Stimulated activated naive CD4-positive, alpha-beta T cell (primary cell): Measurements from ENCODE around the gene EEF1A2.
A peak's percentile ranks its signal among the peaks of the same experiment; 100 is the strongest.

ENCODE experiments used
- DNase-seq, 6 experiments: peaks; one replicate each; lab custom pipeline; 2025; lab: John Stamatoyannopoulos, UW

Gene EEF1A2

GRCh38 chr20:63536997-63537524, 38.2 kb upstream of the EEF1A2 start, which contains the start of gene PTK6:
Gene PTK6 (minus strand): TSS chr20:63537376. CDS start chr20:63537314, 62 bp downstream.
- peak in 2 of 6 experiments; percentile 10 to 35 for DNase-seq

- DNase-seq, result no peak
Observed at GRCh38 chr20:63536241-63536977, 37.5 kb upstream of the EEF1A2 start.

GRCh38 chr20:63534831-63535651, 36.2 kb upstream of the EEF1A2 start:
- no peak for DNase-seq

- DNase-seq, result no peak
Observed at GRCh38 chr20:63534427-63534830, 35.5 kb upstream of the EEF1A2 start.

- DNase-seq, result no peak
Observed at GRCh38 chr20:63533871-63534393, 35.0 kb upstream of the EEF1A2 start.

GRCh38 chr20:63533388-63533787, 34.5 kb upstream of the EEF1A2 start:
- no peak for DNase-seq

- no peak for DNase-seq
Observed at GRCh38 chr20:63532449-63532971, 33.6 kb upstream of the EEF1A2 start.

- no peak for DNase-seq
Observed at GRCh38 chr20:63531686-63532448, 33.0 kb upstream of the EEF1A2 start.

- no peak for DNase-seq
Observed at GRCh38 chr20:63530788-63531160, 31.9 kb upstream of the EEF1A2 start.

- no peak for DNase-seq
Observed at GRCh38 chr20:63529861-63530787, 31.2 kb upstream of the EEF1A2 start.

GRCh38 chr20:63529180-63529860, 30.4 kb upstream of the EEF1A2 start:
- DNase-seq, result no peak

- peak in 1 of 6 experiments; percentile 27 for DNase-seq
Observed at GRCh38 chr20:63527184-63527583, 28.3 kb upstream of the EEF1A2 start.

- DNase-seq, result peak in 1 of 6 experiments; percentile 33
Observed at GRCh38 chr20:63525971-63526370, 27.1 kb upstream of the EEF1A2 start.

- peak in 1 of 6 experiments; percentile 48 for DNase-seq
Observed at GRCh38 chr20:63525185-63525584, 26.3 kb upstream of the EEF1A2 start.

GRCh38 chr20:63522981-63523611, 24.2 kb upstream of the EEF1A2 start:
- no peak for DNase-seq

GRCh38 chr20:63522091-63522868, 23.4 kb upstream of the EEF1A2 start:
- DNase-seq, result no peak

- DNase-seq, result no peak
Observed at GRCh38 chr20:63521602-63522001, 22.7 kb upstream of the EEF1A2 start.

- DNase-seq, result peak; percentile 45 to 87 (median 74)
Observed at GRCh38 chr20:63520934-63521601, 22.2 kb upstream of the EEF1A2 start.
